ENCODE data around the gene MYO15A.

DNA sequence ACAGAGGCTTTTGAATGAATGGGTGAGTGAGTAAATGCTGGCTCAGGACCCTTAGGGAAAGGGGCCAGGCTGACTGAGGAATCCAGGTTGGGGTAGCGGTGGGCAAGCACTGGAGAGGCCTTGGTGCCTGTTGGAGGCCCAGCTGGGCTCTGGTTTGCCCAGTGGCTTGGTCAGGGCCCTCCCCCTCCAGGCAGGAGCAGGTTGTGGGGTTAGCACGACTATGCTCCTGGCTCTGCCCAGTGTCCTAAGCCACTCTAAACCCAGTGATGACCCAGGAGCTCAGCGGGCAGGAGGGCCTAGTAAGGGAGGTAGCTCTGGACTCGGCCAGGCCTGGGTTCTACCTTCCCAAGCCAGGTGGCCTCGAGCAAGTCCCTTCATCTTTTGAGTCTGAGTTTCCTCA, 7.5 kb downstream of the MYO15A start:
- TF ChIP-seq, protein P1, sequence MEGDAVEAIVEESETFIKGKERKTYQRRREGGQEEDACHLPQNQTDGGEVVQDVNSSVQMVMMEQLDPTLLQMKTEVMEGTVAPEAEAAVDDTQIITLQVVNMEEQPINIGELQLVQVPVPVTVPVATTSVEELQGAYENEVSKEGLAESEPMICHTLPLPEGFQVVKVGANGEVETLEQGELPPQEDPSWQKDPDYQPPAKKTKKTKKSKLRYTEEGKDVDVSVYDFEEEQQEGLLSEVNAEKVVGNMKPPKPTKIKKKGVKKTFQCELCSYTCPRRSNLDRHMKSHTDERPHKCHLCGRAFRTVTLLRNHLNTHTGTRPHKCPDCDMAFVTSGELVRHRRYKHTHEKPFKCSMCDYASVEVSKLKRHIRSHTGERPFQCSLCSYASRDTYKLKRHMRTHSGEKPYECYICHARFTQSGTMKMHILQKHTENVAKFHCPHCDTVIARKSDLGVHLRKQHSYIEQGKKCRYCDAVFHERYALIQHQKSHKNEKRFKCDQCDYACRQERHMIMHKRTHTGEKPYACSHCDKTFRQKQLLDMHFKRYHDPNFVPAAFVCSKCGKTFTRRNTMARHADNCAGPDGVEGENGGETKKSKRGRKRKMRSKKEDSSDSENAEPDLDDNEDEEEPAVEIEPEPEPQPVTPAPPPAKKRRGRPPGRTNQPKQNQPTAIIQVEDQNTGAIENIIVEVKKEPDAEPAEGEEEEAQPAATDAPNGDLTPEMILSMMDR (conservative IDR thresholded peaks at IDR 0.05; ENCODE audit: low read length): no peak
- no peak for TF ChIP-seq EZH2phosphoT487 (IDR thresholded peaks at IDR 0.05; ENCODE audit: borderline replicate concordance, low read depth, low read length)
